ENCODE results near the gene PDGFA. TPM values are rescaled to one million over a fixed set of nuclear protein-coding genes. Genes with fewer than 3 reads are reported as not detected.

PDGFA gene
- total and polyA plus RNA-seq, 4 experiments from 2014 or later, result 0.20 TPM; not detected in 3

GRCh38 chr7:501526-501925, 18.1 kb downstream of the PDGFA start:
- H3K9me3 ChIP-seq (ENCODE audit: control insufficient read depth in 1 of 2, low read length in 2 of 2), result no peaks in the 10 kb centered on the region
- Mint-ChIP-seq H3K27ac (no peak overlapping the region), H3K36me3 (no peaks in the 10 kb centered on the region), H3K4me1 (peaks cover 0 to 6% (median 3%) of the 10 kb centered on the region in 4 donors), H3K4me3 (no peak overlapping the region), H3K9me3 (no peaks in the 10 kb centered on the region), H3K27me3 (no peaks in the 10 kb centered on the region)
- H3K4me1 ChIP-seq (ENCODE audit: insufficient read depth, low read length), result no peaks in the 10 kb centered on the region
- no peaks in the 10 kb centered on the region for H3K36me3 ChIP-seq (ENCODE audit: insufficient read depth, low read length)
- intact Hi-C loops (cut with micrococcal nuclease), result no loop called here
- ChIA-PET POLR2A (ENCODE audit: partially characterized antibody) (no interaction called here), CTCF (ENCODE audit: partially characterized antibody) (no interaction called here)
- H3K27me3 ChIP-seq (ENCODE audit: insufficient read depth, low read length), result no peaks in the 10 kb centered on the region
- no peak for DNase-seq
- H3K27ac ChIP-seq (ENCODE audit: low read depth, low read length), result no peak overlapping the region
- H3K4me3 ChIP-seq (ENCODE audit: low read length in 2 of 2), result no peak overlapping the region

GRCh38 chr7:500521-501420, 18.9 kb downstream of the PDGFA start:
- Histone ChIP-seq H3K36me3 (ENCODE audit: insufficient read depth, low read length) (no peaks in the 10 kb centered on the region), H3K27ac (ENCODE audit: low read depth, low read length) (no peak overlapping the region), H3K4me1 (ENCODE audit: insufficient read depth, low read length) (no peaks in the 10 kb centered on the region), H3K27me3 (ENCODE audit: insufficient read depth, low read length) (no peaks in the 10 kb centered on the region), H3K4me3 (ENCODE audit: low read length in 2 of 2) (no peak overlapping the region), H3K9me3 (ENCODE audit: control insufficient read depth in 1 of 2, low read length in 2 of 2) (no peaks in the 10 kb centered on the region)
- Mint-ChIP-seq H3K27ac (no peak overlapping the region), H3K4me1 (peaks cover 0 to 6% (median 3%) of the 10 kb centered on the region in 4 donors), H3K27me3 (no peaks in the 10 kb centered on the region), H3K9me3 (no peaks in the 10 kb centered on the region), H3K4me3 (no peak overlapping the region), H3K36me3 (no peaks in the 10 kb centered on the region)
- no peak for DNase-seq
- ChIA-PET CTCF (ENCODE audit: partially characterized antibody) (no interaction called here), POLR2A (ENCODE audit: partially characterized antibody) (no interaction called here)
- intact Hi-C loops (cut with micrococcal nuclease), result no loop called here

DNA sequence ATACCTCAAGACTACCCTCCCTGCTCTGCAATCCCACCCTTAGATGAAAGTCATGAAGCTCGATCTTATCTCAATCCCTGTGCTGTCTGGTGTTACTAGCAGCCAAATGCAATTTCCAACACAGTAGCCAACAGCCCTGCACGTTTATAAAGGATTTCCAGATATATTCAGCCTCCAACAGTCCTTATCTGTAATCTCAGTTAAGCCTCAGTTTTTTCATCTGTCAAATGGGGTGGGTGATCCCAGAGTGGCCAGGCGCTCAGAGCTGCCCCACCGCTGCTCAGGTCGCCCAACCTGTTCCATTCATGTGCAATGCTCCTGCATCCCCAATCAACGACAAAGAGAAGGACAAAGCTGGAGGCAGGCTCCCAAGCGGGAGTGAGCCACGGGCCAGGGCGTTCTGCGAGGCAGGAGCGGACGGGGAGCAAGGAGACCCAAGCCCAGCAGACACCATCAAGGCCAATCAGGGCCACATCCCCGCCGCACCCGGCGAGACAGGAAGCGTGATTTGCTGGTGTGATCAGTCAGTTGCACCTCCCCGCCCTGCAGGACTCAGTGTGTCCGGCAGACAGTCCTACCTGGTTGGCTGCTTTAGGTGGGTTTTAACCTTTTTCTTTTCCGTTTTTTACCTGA, 19.7 kb downstream of the PDGFA start:
- Histone ChIP-seq H3K4me3 (ENCODE audit: low read length in 2 of 2) (no peak overlapping the region), H3K27me3 (ENCODE audit: insufficient read depth, low read length) (no peaks in the 10 kb centered on the region), H3K36me3 (ENCODE audit: insufficient read depth, low read length) (no peaks in the 10 kb centered on the region), H3K9me3 (ENCODE audit: control insufficient read depth in 1 of 2, low read length in 2 of 2) (no peaks in the 10 kb centered on the region), H3K27ac (ENCODE audit: low read depth, low read length) (no peak overlapping the region), H3K4me1 (ENCODE audit: insufficient read depth, low read length) (no peaks in the 10 kb centered on the region)
- H3K9me3 Mint-ChIP-seq, result no peaks in the 10 kb centered on the region
- peaks cover 0 to 6% (median 3%) of the 10 kb centered on the region in 4 donors for H3K4me1 Mint-ChIP-seq
- no peaks in the 10 kb centered on the region for H3K27me3 Mint-ChIP-seq
- intact Hi-C loops (cut with micrococcal nuclease), result no loop called here
- no peak overlapping the region for H3K4me3 Mint-ChIP-seq
- CTCF ChIA-PET (ENCODE audit: partially characterized antibody), result no interaction called here
- no peak overlapping the region for H3K27ac Mint-ChIP-seq
- POLR2A ChIA-PET (ENCODE audit: partially characterized antibody), result no interaction called here
- no peak for DNase-seq
- no peaks in the 10 kb centered on the region for H3K36me3 Mint-ChIP-seq

DNA sequence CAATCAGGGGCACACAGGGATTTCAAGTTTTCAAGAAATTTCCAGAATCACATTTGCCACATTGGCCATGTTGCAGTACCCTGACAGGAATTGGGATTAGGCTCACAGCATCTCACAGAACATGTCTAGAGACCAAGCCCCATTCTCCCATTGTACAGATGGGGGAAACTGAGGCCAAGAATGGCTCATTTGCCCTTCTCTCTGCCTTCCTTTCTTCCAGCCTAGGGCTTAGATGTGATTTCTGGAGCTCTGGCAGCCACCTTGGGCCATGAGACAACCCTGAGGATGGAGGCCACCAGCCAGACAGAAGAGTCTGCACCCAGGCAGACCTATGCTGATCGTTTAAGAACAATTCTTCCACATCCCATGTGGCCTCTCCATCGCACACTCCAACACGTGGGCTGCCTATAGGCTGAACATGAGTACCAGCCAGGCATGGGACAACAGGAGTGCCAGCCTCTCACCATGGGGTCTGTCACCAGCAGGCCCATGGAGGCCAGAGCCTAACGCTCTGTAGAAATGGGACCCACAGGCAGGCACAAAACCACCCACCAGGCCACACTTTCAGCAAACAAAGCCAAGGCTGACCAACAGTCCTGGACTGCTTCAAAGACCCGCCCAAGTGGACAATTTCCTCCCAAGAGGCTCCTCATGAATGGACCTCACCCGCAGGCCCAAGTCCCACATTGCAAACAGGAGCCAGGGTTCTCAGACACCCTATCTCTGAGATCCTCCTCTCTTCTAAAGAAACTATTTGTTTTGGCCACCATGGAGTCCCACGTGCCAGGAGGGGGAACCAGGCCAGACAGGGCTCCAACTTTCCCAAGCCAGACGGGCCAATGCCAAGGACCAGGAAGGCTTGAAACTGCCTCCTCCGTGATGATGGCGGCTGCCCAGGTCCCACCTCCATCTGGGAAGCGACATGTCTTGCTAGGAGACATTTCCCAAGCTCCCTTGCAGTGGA, 20.7 kb downstream of the PDGFA start:
- Mint-ChIP-seq H3K9me3 (no peaks in the 10 kb centered on the region), H3K36me3 (no peaks in the 10 kb centered on the region), H3K27me3 (no peaks in the 10 kb centered on the region), H3K4me1 (peaks cover 0 to 6% (median 3%) of the 10 kb centered on the region in 4 donors), H3K27ac (no peak overlapping the region), H3K4me3 (no peak overlapping the region)
- intact Hi-C loops (cut with micrococcal nuclease), result no loop called here
- ChIA-PET CTCF (ENCODE audit: partially characterized antibody) (no interaction called here), POLR2A (ENCODE audit: partially characterized antibody) (no interaction called here)
- Histone ChIP-seq H3K4me3 (ENCODE audit: low read length in 2 of 2) (no peak overlapping the region), H3K27me3 (ENCODE audit: insufficient read depth, low read length) (no peaks in the 10 kb centered on the region), H3K27ac (ENCODE audit: low read depth, low read length) (no peak overlapping the region), H3K36me3 (ENCODE audit: insufficient read depth, low read length) (no peaks in the 10 kb centered on the region), H3K4me1 (ENCODE audit: insufficient read depth, low read length) (no peaks in the 10 kb centered on the region), H3K9me3 (ENCODE audit: control insufficient read depth in 1 of 2, low read length in 2 of 2) (no peaks in the 10 kb centered on the region)
- no peak for DNase-seq

- H3K27me3 ChIP-seq (ENCODE audit: insufficient read depth, low read length), result no peaks in the 10 kb centered on the region
- H3K4me3 ChIP-seq (ENCODE audit: low read length in 2 of 2), result no peak overlapping the region
- H3K36me3 Mint-ChIP-seq, result no peaks in the 10 kb centered on the region
- no peaks in the 10 kb centered on the region for H3K9me3 ChIP-seq (ENCODE audit: control insufficient read depth in 1 of 2, low read length in 2 of 2)
- intact Hi-C loops (cut with micrococcal nuclease), result no loop called here
- H3K9me3 Mint-ChIP-seq, result no peaks in the 10 kb centered on the region
- peaks cover 0 to 6% (median 3%) of the 10 kb centered on the region in 4 donors for H3K4me1 Mint-ChIP-seq
- H3K36me3 ChIP-seq (ENCODE audit: insufficient read depth, low read length), result no peaks in the 10 kb centered on the region
- ChIA-PET CTCF (ENCODE audit: partially characterized antibody) (no interaction called here), POLR2A (ENCODE audit: partially characterized antibody) (no interaction called here)
- peak overlapping the region in 1 of 8 donors; percentile 61 for H3K4me3 Mint-ChIP-seq
- H3K27ac Mint-ChIP-seq, result peak overlapping the region in 2 of 7 donors; percentile 46 to 55
- DNase-seq, result no peak
- no peaks in the 10 kb centered on the region for H3K27me3 Mint-ChIP-seq
- H3K27ac ChIP-seq (ENCODE audit: low read depth, low read length), result no peak overlapping the region
- no peaks in the 10 kb centered on the region for H3K4me1 ChIP-seq (ENCODE audit: insufficient read depth, low read length)
Measured at GRCh38 chr7:497946-498655, 21.5 kb downstream of the PDGFA start.

- POLR2A ChIA-PET (ENCODE audit: partially characterized antibody), result no interaction called here
- no peaks in the 10 kb centered on the region for H3K36me3 Mint-ChIP-seq
- intact Hi-C loops (cut with micrococcal nuclease), result no loop called here
Measured at GRCh38 chr7:497346-497745, 22.3 kb downstream of the PDGFA start.

More at GRCh38 chr7:497346-497745, 22.3 kb downstream of the PDGFA start:
- Mint-ChIP-seq H3K4me3 (peak overlapping the region in 1 of 8 donors; percentile 21), H3K27ac (peak overlapping the region in 1 of 7 donors; percentile 41), H3K27me3 (no peaks in the 10 kb centered on the region), H3K9me3 (no peaks in the 10 kb centered on the region), H3K4me1 (peaks cover 0 to 6% (median 3%) of the 10 kb centered on the region in 4 donors)
- CTCF ChIA-PET (ENCODE audit: partially characterized antibody), result no interaction called here
- Histone ChIP-seq H3K9me3 (ENCODE audit: control insufficient read depth in 1 of 2, low read length in 2 of 2) (no peaks in the 10 kb centered on the region), H3K4me3 (ENCODE audit: low read length in 2 of 2) (no peak overlapping the region), H3K4me1 (ENCODE audit: insufficient read depth, low read length) (no peaks in the 10 kb centered on the region), H3K27me3 (ENCODE audit: insufficient read depth, low read length) (no peaks in the 10 kb centered on the region), H3K36me3 (ENCODE audit: insufficient read depth, low read length) (no peaks in the 10 kb centered on the region), H3K27ac (ENCODE audit: low read depth, low read length) (no peak overlapping the region)
- no peak for DNase-seq
